Type B pancreatic cell (in vitro differentiated cells): ENCODE data around the gene TDRD5. TPM values are rescaled to one million over a fixed set of nuclear protein-coding genes. Genes with fewer than 3 reads are reported as not detected.

Source experiments
- DNase-seq: peaks from one replicate; pipeline ENCODE4 v3.0.0; 2021; ENCODE audit warnings: mixed read lengths; ENCODE audit not compliant: unreplicated experiment; ENCODE audit errors: extremely low spot score
- H3K27ac Mint-ChIP-seq: 2 replicates; pipeline ENCODE4 v1.8.0; 2021; ENCODE audit warnings: mild to moderate bottlenecking, mixed read lengths
- H3K27me3 Mint-ChIP-seq: 2 replicates; pipeline ENCODE4 v1.8.0; 2021; ENCODE audit warnings: mixed read lengths
- H3K36me3 Mint-ChIP-seq: 2 replicates; pipeline ENCODE4 v1.8.0; 2021; ENCODE audit warnings: mixed read lengths
- H3K4me1 Mint-ChIP-seq: one replicate; pipeline ENCODE4 v1.8.0; 2021; ENCODE audit warnings: mixed read lengths; ENCODE audit not compliant: unreplicated experiment
- H3K4me3 Mint-ChIP-seq: 2 replicates; pipeline ENCODE4 v1.8.0; 2021; ENCODE audit warnings: mild to moderate bottlenecking, mixed read lengths
- H3K9me3 Mint-ChIP-seq: 2 replicates; pipeline ENCODE4 v1.8.0; 2021; ENCODE audit warnings: mixed read lengths
- total RNA-seq: library from RNA; stranded (reverse); gene quantifications from 2 replicates; pipeline ENCODE4 v1.2.1, GENCODE V29; 2021; ENCODE audit warnings: low replicate concordance
- TF ChIP-seq, protein P1 (sequence below): fragments of 200-600 bp; sonication (generic); conservative IDR thresholded peaks from 2 replicates; pipeline ENCODE4 v1.5.0; 2021; ENCODE audit warnings: antibody characterized with exemption, mild to moderate bottlenecking

TDRD5 gene
- total RNA-seq, 1 donor from 2014 or later, result not detected

DNA sequence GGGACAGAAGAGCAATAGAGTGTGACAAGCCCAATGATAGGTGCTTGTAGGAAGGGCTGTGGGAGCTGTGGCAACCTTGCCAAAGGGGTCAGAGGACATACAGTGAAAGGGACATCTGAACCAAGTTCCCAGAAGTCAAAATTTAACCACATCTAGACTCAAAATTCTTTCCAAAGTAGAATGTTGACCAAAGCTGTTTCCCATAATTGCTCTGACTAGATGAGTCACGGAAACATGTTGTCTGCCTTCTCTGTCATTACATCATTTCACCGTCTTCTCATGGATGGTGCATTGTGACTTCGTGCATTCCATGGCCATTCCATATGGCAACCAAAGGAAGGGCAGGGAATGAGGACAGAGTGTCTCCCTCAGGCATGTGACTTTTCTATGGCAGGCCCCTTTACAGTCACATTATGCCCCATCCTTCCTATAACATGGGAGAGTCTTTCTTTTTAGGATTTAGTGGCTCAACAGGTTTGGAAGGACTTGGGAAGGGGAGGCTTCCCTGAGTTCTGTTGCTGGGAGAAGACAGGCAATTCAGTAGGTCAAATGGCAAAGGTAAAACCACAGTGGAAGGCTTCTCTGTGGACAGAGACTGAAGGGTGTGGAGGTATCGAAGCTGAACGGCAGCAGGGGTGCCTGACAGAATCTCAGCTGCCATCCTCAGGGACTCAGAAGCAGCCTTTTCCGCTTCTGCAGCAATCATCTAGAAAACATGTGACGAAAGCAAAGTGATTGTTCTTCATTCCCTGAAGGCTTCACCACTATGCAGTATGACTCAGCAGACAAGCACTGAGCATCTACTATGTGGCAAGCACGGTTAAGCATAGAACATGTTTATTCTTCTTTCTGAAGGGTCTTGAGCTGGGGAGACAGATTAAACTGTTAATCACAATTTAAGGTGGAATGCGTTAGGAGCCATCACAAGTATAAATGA, 40.6 kb upstream of the TDRD5 start:
- no peaks in the 10 kb centered on the region for H3K9me3 Mint-ChIP-seq
- H3K4me3 Mint-ChIP-seq, result no peak overlapping the region
- no peaks in the 10 kb centered on the region for H3K36me3 Mint-ChIP-seq
- DNase-seq, result no peak
- TF ChIP-seq, protein P1, sequence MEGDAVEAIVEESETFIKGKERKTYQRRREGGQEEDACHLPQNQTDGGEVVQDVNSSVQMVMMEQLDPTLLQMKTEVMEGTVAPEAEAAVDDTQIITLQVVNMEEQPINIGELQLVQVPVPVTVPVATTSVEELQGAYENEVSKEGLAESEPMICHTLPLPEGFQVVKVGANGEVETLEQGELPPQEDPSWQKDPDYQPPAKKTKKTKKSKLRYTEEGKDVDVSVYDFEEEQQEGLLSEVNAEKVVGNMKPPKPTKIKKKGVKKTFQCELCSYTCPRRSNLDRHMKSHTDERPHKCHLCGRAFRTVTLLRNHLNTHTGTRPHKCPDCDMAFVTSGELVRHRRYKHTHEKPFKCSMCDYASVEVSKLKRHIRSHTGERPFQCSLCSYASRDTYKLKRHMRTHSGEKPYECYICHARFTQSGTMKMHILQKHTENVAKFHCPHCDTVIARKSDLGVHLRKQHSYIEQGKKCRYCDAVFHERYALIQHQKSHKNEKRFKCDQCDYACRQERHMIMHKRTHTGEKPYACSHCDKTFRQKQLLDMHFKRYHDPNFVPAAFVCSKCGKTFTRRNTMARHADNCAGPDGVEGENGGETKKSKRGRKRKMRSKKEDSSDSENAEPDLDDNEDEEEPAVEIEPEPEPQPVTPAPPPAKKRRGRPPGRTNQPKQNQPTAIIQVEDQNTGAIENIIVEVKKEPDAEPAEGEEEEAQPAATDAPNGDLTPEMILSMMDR, result no peak
- no peaks in the 10 kb centered on the region for H3K27me3 Mint-ChIP-seq
- no peaks in the 10 kb centered on the region for H3K4me1 Mint-ChIP-seq
- peak overlapping the region; percentile 55 for H3K27ac Mint-ChIP-seq

DNA sequence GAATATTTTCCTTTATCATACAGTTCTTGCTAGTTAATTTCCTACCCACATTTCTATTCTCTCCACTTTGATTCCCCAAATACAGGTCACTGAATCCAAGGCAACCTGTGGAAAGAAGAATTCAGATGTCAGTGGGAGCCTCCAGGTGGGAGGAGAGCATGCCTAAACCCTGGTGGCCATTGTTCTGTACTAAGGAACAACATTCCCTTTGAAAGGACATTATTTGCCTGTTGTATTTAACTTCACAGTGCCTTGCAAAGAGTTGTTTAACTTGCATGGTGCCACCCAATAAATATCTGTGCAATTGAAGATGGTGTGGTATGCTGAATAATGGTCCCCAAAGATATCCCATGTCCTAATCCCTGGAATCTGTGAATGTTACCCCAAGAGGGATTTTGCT, 37.2 kb upstream of the TDRD5 start:
- Mint-ChIP-seq H3K36me3 (no peaks in the 10 kb centered on the region), H3K27me3 (no peaks in the 10 kb centered on the region)
- DNase-seq, result no peak

DNA sequence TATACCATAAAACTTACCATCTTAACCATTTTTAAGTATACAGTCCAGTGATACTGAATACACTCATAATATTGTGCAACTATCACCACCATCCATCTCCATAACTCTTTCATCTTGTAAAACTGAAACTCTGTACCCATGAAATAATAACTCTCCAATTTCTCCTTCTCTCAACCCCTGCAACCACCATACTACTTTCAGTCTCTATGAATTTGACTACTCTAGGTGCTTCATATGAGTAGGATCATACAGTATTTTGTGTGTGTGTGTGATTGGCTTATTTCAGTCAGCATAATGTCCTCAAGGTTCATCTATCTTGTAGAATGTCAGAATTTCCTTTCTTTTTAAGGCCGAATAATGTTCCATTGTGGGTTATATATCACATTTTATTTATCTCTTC, 33.6 kb upstream of the TDRD5 start:
- TF ChIP-seq, protein P1, result no peak
- DNase-seq, result no peak
- H3K27ac Mint-ChIP-seq, result no peak overlapping the region
- no peaks in the 10 kb centered on the region for H3K36me3 Mint-ChIP-seq
- H3K4me1 Mint-ChIP-seq, result no peaks in the 10 kb centered on the region
- no peaks in the 10 kb centered on the region for H3K27me3 Mint-ChIP-seq
- H3K9me3 Mint-ChIP-seq, result no peaks in the 10 kb centered on the region
- H3K4me3 Mint-ChIP-seq, result no peak overlapping the region

More for the DNA sequence above, 37.2 kb upstream of the TDRD5 start:
- no peaks in the 10 kb centered on the region for H3K4me1 Mint-ChIP-seq
- no peak overlapping the region for H3K4me3 Mint-ChIP-seq
- no peaks in the 10 kb centered on the region for H3K9me3 Mint-ChIP-seq
- TF ChIP-seq, protein P1, result no peak
- no peak overlapping the region for H3K27ac Mint-ChIP-seq

DNA sequence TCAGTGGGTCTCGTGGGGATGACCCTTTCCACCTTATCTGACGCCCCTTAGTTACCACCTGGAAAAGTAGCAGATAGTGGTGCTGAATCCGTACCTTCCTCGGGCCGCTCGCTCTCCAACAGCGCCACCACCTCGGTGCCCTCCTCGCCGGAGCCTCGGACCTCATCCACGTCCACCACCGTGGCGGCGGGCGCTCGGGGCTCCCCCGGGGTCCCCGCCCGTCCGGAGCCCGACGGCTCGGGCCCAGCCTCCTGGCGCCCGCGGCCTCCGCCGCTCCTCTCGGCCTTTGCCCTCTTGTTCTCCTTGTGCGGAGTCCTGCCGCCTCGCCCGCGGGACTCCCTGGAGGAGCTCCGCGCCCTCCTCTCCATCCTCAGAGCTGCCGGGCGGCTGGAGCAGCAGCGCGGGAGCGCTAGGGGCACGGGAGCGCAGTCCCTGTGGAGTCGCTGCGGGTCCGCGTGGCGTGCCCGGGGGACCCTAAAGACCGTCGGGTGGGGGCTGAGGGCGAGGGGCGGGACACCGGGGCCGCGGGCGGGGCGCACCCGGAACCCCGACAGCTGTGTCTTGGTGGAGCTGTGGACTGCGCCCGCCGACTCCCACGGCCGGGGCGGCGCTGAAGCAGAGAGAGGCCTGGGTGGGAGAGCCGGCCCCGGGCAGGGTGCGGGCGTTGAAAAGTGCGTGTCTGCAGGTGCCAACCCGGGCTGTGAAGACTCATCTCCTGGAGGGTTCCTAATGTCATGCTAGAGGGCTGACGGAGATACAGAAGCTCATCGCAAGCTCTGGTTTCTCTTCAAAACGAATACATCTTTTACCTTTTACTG, 15.9 kb upstream of the TDRD5 start, which contains the start of gene NPHS2:
Gene NPHS2 (minus strand): TSS at position 452 of the 818 bp plus-strand sequence. CDS start 84 bp downstream, at position 368.
- no peak for DNase-seq
- TF ChIP-seq, protein P1, result no peak

DNA sequence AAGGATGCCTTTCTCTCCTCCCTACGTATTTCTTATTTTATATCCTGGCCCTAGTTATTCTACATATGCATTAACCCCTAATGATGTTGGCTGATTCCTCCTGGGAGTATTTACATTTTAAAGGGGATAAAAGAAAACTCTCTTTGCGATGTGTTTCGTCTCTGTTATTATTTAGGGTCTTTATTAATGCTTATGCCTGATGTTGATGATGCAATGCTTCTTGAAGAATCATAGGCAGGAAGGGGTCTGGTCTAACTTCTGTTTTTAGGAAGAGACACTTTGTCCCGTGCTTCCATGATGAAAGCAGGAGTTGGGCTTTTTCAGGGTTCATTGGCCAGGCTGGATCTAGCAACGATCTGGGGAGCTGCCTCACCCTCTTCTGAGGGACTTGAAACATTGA, 15.1 kb upstream of the TDRD5 start:
- DNase-seq, result no peak
- peaks cover 74% of the 10 kb centered on the region for H3K27me3 Mint-ChIP-seq
- TF ChIP-seq, protein P1, result no peak
- no peaks in the 10 kb centered on the region for H3K9me3 Mint-ChIP-seq
- H3K4me1 Mint-ChIP-seq, result no peaks in the 10 kb centered on the region
- no peaks in the 10 kb centered on the region for H3K36me3 Mint-ChIP-seq
- H3K27ac Mint-ChIP-seq, result no peak overlapping the region
- peak overlapping the region; percentile 1 for H3K4me3 Mint-ChIP-seq

More for the DNA sequence above, 15.9 kb upstream of the TDRD5 start, which contains the start of gene NPHS2:
- peak within 1 kb of the TSS; percentile 72 for H3K4me3 Mint-ChIP-seq
- H3K9me3 Mint-ChIP-seq, result peaks cover 2% of the 10 kb centered on the region
- no peaks in the 10 kb centered on the region for H3K4me1 Mint-ChIP-seq
- no peaks in the 10 kb centered on the region for H3K36me3 Mint-ChIP-seq
- peaks cover 74% of the 10 kb centered on the region for H3K27me3 Mint-ChIP-seq
- H3K27ac Mint-ChIP-seq, result no peak within 1 kb of the TSS
